ENCODE measurements around the gene SLC9A7. TPM values are rescaled to one million over a fixed set of nuclear protein-coding genes. Genes with fewer than 3 reads are reported as not detected.

SLC9A7 gene
- total RNA-seq, 1 experiment from 2014 or later: 74.3 TPM

- peaks cover 10% of the 10 kb centered on the region for H3K36me3 ChIP-seq (ENCODE audit: low read depth, low read length)
- no peak overlapping the region for H3K27ac ChIP-seq (ENCODE audit: low read length)
- CTCF ChIA-PET: no interaction called here
- no peaks in the 10 kb centered on the region for H3K4me1 ChIP-seq (ENCODE audit: insufficient read depth, low read length)
- no peaks in the 10 kb centered on the region for H3K27me3 ChIP-seq (ENCODE audit: low read length)
- H3K9me2 ChIP-seq (replicated peaks; ENCODE audit: low read length): no peaks in the 10 kb centered on the region
- no TSS peak for BruUV-seq (replicated peaks)
- no peak for TF ChIP-seq EZH2phosphoT487 (IDR thresholded peaks at IDR 0.05; ENCODE audit: borderline replicate concordance, low read length)
- no peak for TF ChIP-seq CTCF (conservative IDR thresholded peaks at IDR 0.05; ENCODE audit: low read depth, low read length)
- H3K9me3 ChIP-seq (ENCODE audit: low read length): no peaks in the 10 kb centered on the region
- ATAC-seq (no peak), DNase-seq (no peak)
- no peak overlapping the region for H3K9ac ChIP-seq (ENCODE audit: low read length)
- H3K4me3 ChIP-seq (ENCODE audit: low read length): no peak overlapping the region
- H3K79me2 ChIP-seq (ENCODE audit: low read length): peaks cover 95% of the 10 kb centered on the region
- intact Hi-C loops (cut with micrococcal nuclease): no loop called here
- POLR2A ChIA-PET (ENCODE audit: unreplicated experiment): no interaction called here
- H3F3A ChIP-seq (ENCODE audit: low read length, unreplicated experiment): peaks cover 5% of the 10 kb centered on the region
- H4K20me1 ChIP-seq (ENCODE audit: low read length): peaks cover 2% of the 10 kb centered on the region; the same call in 1 of the 2 replicates
- no peak overlapping the region for H3K4me2 ChIP-seq (ENCODE audit: low read length)
- H2AFZ ChIP-seq (ENCODE audit: low read length): no peak overlapping the region
Observed at GRCh38 chrX:46737041-46737440, 21.9 kb downstream of the SLC9A7 start.

- Histone ChIP-seq H3K9me3 (ENCODE audit: low read length) (no peaks in the 10 kb centered on the region), H4K20me1 (ENCODE audit: low read length) (peaks cover 2% of the 10 kb centered on the region; the same call in 1 of the 2 replicates), H3F3A (ENCODE audit: low read length, unreplicated experiment) (peaks cover 5% of the 10 kb centered on the region), H3K4me2 (ENCODE audit: low read length) (no peak overlapping the region), H3K27me3 (ENCODE audit: low read length) (no peaks in the 10 kb centered on the region), H3K9me2 (replicated peaks; ENCODE audit: low read length) (no peaks in the 10 kb centered on the region), H3K79me2 (ENCODE audit: low read length) (peaks cover 90% of the 10 kb centered on the region), H3K4me3 (ENCODE audit: low read length) (no peak overlapping the region), H3K27ac (ENCODE audit: low read length) (no peak overlapping the region), H3K9ac (ENCODE audit: low read length) (no peak overlapping the region), H3K36me3 (ENCODE audit: low read depth, low read length) (peaks cover 10% of the 10 kb centered on the region), H2AFZ (ENCODE audit: low read length) (no peak overlapping the region), H3K4me1 (ENCODE audit: insufficient read depth, low read length) (peaks cover 6% of the 10 kb centered on the region)
- ATAC-seq: no peak
- ChIA-PET POLR2A (ENCODE audit: unreplicated experiment) (no interaction called here), CTCF (no interaction called here)
- TF ChIP-seq EZH2 (IDR thresholded peaks at IDR 0.05; ENCODE audit: low read length, unreplicated experiment) (no peak), EZH2phosphoT487 (IDR thresholded peaks at IDR 0.05; ENCODE audit: borderline replicate concordance, low read length) (no peak), CTCF (conservative IDR thresholded peaks at IDR 0.05; ENCODE audit: low read depth, low read length) (no peak)
- no peak for DNase-seq
- intact Hi-C loops (cut with micrococcal nuclease): no loop called here
- BruUV-seq (replicated peaks): no TSS peak
Observed at GRCh38 chrX:46735622-46736021, 23.3 kb downstream of the SLC9A7 start.

GRCh38 chrX:46733226-46733625, 25.7 kb downstream of the SLC9A7 start:
- Histone ChIP-seq H3K79me2 (ENCODE audit: low read length) (peaks cover 88% of the 10 kb centered on the region), H3K27me3 (ENCODE audit: low read length) (no peaks in the 10 kb centered on the region), H4K20me1 (ENCODE audit: low read length) (no peaks in the 10 kb centered on the region; the same call in none of the 2 replicates), H3K27ac (ENCODE audit: low read length) (no peak overlapping the region), H3K4me2 (ENCODE audit: low read length) (no peak overlapping the region), H3F3A (ENCODE audit: low read length, unreplicated experiment) (peaks cover 5% of the 10 kb centered on the region), H3K4me3 (ENCODE audit: low read length) (no peak overlapping the region), H3K9me2 (replicated peaks; ENCODE audit: low read length) (no peaks in the 10 kb centered on the region), H2AFZ (ENCODE audit: low read length) (no peak overlapping the region), H3K4me1 (ENCODE audit: insufficient read depth, low read length) (peaks cover 11% of the 10 kb centered on the region), H3K9me3 (ENCODE audit: low read length) (no peaks in the 10 kb centered on the region), H3K9ac (ENCODE audit: low read length) (no peak overlapping the region), H3K36me3 (ENCODE audit: low read depth, low read length) (peaks cover 10% of the 10 kb centered on the region)
- no TSS peak for BruUV-seq (replicated peaks)
- ATAC-seq: no peak
- TF ChIP-seq CTCF (conservative IDR thresholded peaks at IDR 0.05; ENCODE audit: low read depth, low read length): no peak
- TF ChIP-seq EZH2phosphoT487 (IDR thresholded peaks at IDR 0.05; ENCODE audit: borderline replicate concordance, low read length): no peak
- no peak for TF ChIP-seq EZH2 (IDR thresholded peaks at IDR 0.05; ENCODE audit: low read length, unreplicated experiment)
- POLR2A ChIA-PET (ENCODE audit: unreplicated experiment): no interaction called here
- CTCF ChIA-PET: interaction anchor here (0.5 kb wide), 1 partner anchor 50 kb away, joined by 8 read pairs; no protein-coding TSS in a partner anchor
- intact Hi-C loops (cut with micrococcal nuclease): no loop called here
- no peak for DNase-seq

Measured in PC-3 (cell line).